KOPT-K1 (cell line): ENCODE results near the gene HGD.
"Not testable (repeated sequence)": the region's sequence is repeated elsewhere in the genome, so short reads cannot be mapped to it uniquely, and the experiment has no call there.

ENCODE experiments used
- H3K27ac ChIP-seq: fragments of 200-600 bp; sonication (generic); 2 replicates; pipeline ENCODE4 v1.5.1; 2016; ENCODE audit warnings: antibody characterized with exemption, mild to moderate bottlenecking, low read depth, low read length; ENCODE audit not compliant: poor library complexity, severe bottlenecking
- H3K36me3 ChIP-seq: fragments of 200-600 bp; sonication (generic); 2 replicates; pipeline ENCODE4 v1.5.1; 2017; ENCODE audit warnings: antibody characterized with exemption, mild to moderate bottlenecking, low read length, moderate library complexity; ENCODE audit not compliant: insufficient read depth
- H3K9me3 ChIP-seq: fragments of 200-600 bp; sonication (generic); 2 replicates; pipeline ENCODE4 v1.5.1; 2017; ENCODE audit warnings: antibody characterized with exemption, low read length, mild to moderate bottlenecking; ENCODE audit not compliant: insufficient read depth, poor library complexity, severe bottlenecking

Gene HGD

DNA sequence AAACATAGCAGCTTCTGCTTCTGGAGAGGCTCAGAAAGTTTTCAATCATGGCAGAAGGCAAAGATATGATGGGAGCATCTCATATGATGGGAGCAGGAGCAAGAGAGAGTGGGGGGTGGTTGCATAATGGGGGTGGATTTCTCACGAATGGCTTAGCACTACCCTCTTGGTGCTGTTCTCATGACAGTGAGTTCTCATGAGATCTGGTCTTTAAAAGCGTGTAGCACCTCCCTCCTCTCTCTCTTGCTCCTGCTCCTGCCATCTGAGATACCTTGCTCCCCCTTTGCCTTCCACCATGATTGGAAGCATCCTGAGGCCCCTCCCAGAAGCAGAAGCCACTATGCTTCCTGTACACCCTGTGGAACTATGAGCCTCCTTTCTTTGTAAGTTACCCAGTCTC, 22.2 kb downstream of the HGD start:
- peaks cover 5% of the 10 kb centered on the region for H3K9me3 ChIP-seq
- no peaks in the 10 kb centered on the region for H3K36me3 ChIP-seq
- no peak overlapping the region for H3K27ac ChIP-seq

DNA sequence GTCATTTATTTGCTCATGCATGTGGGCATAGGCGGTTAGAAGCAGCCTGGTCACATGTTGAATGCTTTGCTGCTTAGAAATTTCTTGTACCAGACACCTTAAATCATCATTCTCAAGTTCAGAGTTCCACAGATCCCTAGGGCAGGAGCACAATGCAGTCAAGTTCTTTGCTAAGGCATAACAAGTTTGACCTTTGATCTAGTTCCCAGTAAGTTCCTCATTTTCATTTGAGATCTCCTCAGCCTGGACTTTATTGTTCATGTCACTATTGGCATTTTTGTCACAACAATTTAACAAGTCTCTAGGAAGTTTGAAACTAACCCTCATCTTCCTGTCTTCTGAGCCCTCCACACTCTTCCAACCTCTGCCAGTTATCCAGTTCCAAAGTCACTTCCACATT, 22.8 kb downstream of the HGD start:
- peaks cover 5% of the 10 kb centered on the region for H3K9me3 ChIP-seq
- H3K27ac ChIP-seq: no peak overlapping the region
- H3K36me3 ChIP-seq: no peaks in the 10 kb centered on the region

- Histone ChIP-seq H3K27ac (no peak overlapping the region), H3K9me3 (peaks cover 3% of the 10 kb centered on the region)
Measured at GRCh38 chr3:120652896-120653545, 29.0 kb downstream of the HGD start.

GRCh38 chr3:120652281-120652680, 29.8 kb downstream of the HGD start:
- H3K27ac ChIP-seq: no peak overlapping the region
- no peaks in the 10 kb centered on the region for H3K36me3 ChIP-seq
- H3K9me3 ChIP-seq: peaks cover 3% of the 10 kb centered on the region

More at GRCh38 chr3:120652896-120653545, 29.0 kb downstream of the HGD start:
- H3K36me3 ChIP-seq: no peaks in the 10 kb centered on the region

DNA sequence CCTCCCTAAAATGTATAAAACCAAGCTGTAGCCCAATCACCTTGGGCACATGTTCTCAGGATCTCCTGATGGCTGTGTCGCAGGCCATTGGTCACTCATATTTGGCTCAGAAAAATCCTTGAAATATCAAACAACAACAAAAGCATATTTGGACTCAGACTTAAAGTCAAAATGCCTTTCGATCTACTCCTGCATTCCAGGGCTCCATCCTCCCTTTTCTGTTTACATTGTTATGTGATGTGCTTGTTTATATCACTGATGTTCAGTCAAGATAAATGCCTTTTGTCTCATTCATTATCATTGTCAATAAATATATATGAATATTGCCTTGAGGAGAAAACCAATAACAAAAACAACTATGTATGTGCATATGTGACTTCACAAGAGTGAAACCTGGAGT, 31.7 kb downstream of the HGD start:
- Histone ChIP-seq H3K27ac (no peak overlapping the region), H3K36me3 (no peaks in the 10 kb centered on the region), H3K9me3 (peaks cover 3% of the 10 kb centered on the region)

- no peak overlapping the region for H3K27ac ChIP-seq
- no peaks in the 10 kb centered on the region for H3K36me3 ChIP-seq
- H3K9me3 ChIP-seq: peaks cover 3% of the 10 kb centered on the region
Measured at GRCh38 chr3:120649830-120650233, 32.2 kb downstream of the HGD start.

DNA sequence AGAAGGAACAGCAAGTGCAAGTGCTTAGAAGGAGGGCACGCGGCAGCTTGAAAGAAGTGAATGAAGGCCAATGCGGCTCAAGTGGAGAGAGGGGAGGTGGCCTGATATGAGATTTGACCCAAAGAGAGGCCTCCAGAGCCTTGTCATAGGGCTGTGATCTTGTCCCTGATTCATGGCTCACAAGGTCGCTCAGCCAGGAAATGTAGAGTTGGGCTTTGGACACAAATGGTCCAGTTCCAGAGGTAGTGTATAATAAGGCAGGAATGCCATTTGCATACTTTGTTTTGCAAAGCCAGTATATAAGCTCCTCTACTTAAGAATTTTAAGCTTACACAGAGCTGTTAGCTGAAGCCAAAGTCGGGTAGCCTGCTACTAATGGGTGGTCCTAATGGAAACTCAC, 33.7 kb downstream of the HGD start:
- H3K27ac ChIP-seq: no peak overlapping the region
- H3K36me3 ChIP-seq: no peaks in the 10 kb centered on the region
- H3K9me3 ChIP-seq: peaks cover 3% of the 10 kb centered on the region

GRCh38 chr3:120646771-120647432, 35.1 kb downstream of the HGD start:
- Histone ChIP-seq H3K36me3 (no peaks in the 10 kb centered on the region), H3K27ac (no peak overlapping the region), H3K9me3 (peaks cover 3% of the 10 kb centered on the region)

- H3K36me3 ChIP-seq: no peaks in the 10 kb centered on the region
- H3K9me3 ChIP-seq: peaks cover 8% of the 10 kb centered on the region
- no peak overlapping the region for H3K27ac ChIP-seq
Measured at GRCh38 chr3:120645083-120645845, 36.8 kb downstream of the HGD start.

DNA sequence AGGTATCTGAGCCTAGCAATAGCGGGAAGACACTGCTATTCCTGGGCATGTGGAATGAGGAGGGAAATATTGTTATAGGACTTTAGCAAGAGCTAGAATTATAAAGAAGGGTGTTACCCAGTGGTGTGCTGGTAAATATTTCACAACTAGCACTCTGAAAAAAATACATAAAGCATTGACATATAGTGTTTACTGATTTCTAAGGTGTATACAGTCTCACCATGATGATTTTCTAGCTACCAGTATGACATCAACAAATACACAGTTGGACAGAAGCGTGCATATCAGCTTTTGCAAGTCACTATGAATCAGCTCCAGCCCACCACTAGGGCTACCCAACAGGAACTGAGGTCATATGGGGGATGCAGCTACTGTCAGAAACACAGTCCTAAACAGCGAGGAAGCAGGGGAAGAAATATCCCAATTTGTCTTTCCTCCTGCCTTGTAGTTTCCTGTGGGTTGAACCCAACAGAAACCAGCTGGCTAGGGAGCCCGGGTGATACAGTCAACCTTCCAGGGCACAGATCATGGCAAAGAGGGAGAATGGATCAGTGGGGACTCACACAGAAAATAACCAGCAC, 39.6 kb downstream of the HGD start:
- H3K36me3 ChIP-seq: no peaks in the 10 kb centered on the region
- peaks cover 11% of the 10 kb centered on the region for H3K9me3 ChIP-seq
- H3K27ac ChIP-seq: no peak overlapping the region

GRCh38 chr3:120641696-120642246, 40.3 kb downstream of the HGD start:
- no peaks in the 10 kb centered on the region for H3K36me3 ChIP-seq
- H3K27ac ChIP-seq: no peak overlapping the region
- peaks cover 11% of the 10 kb centered on the region for H3K9me3 ChIP-seq

- Histone ChIP-seq H3K27ac (no peak overlapping the region), H3K36me3 (no peaks in the 10 kb centered on the region), H3K9me3 (peaks cover 11% of the 10 kb centered on the region)
Measured at GRCh38 chr3:120640231-120640630, 41.8 kb downstream of the HGD start.

DNA sequence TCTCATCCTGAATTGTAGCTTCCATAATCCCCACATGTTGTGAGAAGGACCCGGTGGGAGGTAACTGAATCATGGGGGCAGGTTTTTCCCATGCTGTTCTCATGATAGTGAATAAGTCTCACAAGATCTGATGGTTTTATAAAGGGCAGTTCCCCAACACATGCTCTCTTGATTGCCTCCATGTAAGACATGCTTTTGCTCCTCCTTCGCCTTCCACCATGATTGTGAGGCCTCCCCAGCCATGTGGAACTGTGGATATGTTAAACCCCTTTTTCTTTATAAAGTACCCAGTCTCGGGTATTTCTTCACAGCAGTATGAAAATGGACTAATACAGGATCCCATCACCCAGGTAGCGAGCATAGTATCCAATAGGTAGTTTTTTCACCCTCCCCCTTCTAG, 43.2 kb downstream of the HGD start:
- not testable (repeated sequence) for H3K36me3 ChIP-seq, H3K27ac ChIP-seq
- H3K9me3 ChIP-seq: peaks cover 11% of the 10 kb centered on the region

- Histone ChIP-seq H3K36me3 (no peaks in the 10 kb centered on the region), H3K9me3 (peaks cover 11% of the 10 kb centered on the region), H3K27ac (no peak overlapping the region)
Measured at GRCh38 chr3:120637851-120638559, 44.0 kb downstream of the HGD start.
